Activated T-cell treated with anti-CD3 and anti-CD28 coated beads, Interleukin-2, amount 50 U/mL, for 1 hour (primary cell): ENCODE measurements around the gene ADNP2.

Source experiments
- DNase-seq: peaks from one replicate; pipeline ENCODE4 v3.0.0-alpha.2; 2020

Gene ADNP2, protein sequence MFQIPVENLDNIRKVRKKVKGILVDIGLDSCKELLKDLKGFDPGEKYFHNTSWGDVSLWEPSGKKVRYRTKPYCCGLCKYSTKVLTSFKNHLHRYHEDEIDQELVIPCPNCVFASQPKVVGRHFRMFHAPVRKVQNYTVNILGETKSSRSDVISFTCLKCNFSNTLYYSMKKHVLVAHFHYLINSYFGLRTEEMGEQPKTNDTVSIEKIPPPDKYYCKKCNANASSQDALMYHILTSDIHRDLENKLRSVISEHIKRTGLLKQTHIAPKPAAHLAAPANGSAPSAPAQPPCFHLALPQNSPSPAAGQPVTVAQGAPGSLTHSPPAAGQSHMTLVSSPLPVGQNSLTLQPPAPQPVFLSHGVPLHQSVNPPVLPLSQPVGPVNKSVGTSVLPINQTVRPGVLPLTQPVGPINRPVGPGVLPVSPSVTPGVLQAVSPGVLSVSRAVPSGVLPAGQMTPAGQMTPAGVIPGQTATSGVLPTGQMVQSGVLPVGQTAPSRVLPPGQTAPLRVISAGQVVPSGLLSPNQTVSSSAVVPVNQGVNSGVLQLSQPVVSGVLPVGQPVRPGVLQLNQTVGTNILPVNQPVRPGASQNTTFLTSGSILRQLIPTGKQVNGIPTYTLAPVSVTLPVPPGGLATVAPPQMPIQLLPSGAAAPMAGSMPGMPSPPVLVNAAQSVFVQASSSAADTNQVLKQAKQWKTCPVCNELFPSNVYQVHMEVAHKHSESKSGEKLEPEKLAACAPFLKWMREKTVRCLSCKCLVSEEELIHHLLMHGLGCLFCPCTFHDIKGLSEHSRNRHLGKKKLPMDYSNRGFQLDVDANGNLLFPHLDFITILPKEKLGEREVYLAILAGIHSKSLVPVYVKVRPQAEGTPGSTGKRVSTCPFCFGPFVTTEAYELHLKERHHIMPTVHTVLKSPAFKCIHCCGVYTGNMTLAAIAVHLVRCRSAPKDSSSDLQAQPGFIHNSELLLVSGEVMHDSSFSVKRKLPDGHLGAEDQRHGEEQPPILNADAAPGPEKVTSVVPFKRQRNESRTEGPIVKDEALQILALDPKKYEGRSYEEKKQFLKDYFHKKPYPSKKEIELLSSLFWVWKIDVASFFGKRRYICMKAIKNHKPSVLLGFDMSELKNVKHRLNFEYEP

DNA sequence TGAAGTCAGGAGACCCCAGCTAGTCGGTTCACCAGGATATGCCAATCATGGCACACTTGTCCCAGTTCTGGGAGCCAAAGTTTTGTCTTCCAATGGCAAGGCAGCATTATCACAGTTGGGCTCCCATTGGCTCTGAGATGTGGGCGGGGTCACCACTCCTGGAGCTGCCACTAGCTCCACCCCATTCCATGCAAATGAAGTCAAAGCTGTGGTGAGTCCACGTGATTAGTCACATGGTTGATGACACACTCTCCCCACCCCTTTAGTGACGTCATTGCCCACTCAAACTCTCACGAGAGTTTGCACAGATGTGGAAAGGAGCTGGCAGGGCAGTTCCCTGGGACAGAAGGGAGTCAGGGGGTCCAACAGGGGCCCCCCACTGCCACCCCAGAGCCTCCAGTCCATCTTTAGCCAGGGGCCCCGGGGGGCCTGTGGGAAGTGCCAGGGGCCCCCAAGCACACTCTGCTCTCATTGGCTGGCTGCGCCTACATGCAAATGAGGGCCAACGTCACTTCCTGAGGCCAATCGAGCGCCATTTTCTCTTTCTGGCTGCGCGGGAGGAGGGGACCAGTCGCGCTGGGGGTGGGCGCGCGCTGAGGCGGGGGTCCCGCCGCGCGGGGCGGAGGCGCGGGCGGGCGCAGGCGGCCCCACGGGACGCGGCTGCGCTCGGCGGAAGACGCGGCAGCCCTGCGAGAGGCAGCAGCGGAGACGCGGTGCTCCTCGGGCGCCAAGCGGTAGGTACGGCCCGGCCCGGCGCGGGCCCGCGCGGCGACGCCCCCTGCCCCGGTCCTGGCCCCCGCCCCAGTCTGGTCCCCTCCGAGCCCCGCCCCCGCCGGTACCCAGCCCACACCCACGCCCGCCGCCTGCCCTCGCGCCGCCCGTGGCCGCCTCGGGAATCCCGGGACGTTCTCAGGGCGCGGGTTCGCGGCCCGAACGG is at the start of gene ADNP2:
TSS of gene ADNP2 (plus strand) at position 524 of the 937 bp plus-strand sequence. CDS start 8,281 bp downstream, outside the sequence.
- peak; percentile 85 for DNase-seq

DNA sequence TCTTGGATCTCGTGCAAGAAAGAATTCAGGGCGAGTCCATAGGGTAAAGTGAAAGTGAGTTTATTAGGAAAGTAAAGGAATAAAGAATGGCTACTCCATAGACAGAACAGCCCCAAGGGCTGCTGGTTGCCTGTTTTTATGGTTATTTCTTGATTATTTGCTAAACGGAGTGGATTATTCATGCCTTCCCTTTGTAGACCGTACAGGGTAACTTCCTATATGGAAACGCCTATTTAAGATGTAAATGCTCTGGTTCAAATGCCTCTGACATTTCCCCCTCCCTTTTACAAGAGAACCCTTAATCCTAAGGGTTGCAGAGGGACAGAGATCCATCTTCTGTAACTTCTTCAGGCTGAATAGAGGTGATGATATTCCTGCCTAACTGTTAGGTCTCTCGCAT is 49.1 kb upstream of the ADNP2 start:
- no peak for DNase-seq

DNA sequence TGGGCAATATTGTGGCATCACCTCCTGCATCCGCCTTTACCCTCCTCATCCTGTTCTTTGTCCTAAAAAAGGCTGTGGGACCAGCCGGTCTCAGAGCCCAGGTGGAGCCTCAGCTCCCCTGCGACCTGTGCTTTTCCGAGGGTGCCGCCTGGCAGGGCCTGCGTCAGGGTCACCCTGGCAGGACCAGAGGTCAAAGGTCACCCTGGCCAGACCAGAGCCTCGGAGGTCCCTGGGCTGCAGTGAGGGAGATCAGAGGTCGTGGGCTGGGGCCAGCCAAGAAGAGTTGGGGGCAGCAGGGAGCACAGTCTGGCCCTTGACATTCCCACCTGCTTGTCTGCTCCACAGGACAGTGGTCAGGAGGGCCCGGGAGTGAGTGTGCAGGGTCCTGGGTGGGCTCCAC is 43.4 kb upstream of the ADNP2 start:
- no peak for DNase-seq

DNA sequence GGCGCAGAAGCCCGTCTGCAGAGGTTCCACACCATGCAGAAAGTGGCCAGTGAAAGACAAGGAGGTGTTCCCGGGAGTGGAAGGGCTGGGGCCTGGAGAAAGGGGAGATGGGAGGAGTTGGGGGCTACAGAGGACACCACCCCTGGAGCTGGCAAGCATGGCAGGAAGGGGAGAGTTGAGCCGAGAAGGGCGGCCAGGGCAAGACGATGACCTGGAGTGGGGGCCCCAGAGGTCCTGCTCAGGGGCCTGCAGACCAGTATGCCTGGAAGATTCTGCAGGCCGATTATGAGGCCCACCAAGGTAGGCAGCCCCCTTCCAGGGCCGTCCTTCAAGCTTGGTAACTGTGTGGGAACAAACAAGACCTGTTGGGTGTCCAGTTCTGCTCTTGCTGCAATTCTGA is 41.7 kb upstream of the ADNP2 start:
- DNase-seq, result no peak

DNA sequence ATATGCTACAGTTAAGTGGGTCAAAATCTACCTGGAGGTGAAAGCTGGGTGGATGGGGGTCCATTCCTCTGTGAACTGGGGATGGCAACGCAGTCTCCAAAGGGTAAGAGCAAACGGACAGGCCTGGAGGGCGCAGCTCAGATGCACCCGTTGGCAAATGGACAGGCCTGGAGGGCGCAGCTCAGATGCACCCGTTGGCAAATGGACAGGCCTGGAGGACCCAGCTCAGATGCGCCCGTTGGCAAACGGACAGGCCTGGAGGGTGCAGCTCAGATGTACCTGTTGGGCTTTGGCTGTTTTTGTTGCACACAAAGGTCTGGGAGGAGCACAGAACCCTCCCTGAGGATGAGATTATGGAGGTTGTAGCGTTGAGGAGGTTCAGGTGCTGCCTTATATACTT is 41.2 kb upstream of the ADNP2 start:
- DNase-seq, result no peak

DNA sequence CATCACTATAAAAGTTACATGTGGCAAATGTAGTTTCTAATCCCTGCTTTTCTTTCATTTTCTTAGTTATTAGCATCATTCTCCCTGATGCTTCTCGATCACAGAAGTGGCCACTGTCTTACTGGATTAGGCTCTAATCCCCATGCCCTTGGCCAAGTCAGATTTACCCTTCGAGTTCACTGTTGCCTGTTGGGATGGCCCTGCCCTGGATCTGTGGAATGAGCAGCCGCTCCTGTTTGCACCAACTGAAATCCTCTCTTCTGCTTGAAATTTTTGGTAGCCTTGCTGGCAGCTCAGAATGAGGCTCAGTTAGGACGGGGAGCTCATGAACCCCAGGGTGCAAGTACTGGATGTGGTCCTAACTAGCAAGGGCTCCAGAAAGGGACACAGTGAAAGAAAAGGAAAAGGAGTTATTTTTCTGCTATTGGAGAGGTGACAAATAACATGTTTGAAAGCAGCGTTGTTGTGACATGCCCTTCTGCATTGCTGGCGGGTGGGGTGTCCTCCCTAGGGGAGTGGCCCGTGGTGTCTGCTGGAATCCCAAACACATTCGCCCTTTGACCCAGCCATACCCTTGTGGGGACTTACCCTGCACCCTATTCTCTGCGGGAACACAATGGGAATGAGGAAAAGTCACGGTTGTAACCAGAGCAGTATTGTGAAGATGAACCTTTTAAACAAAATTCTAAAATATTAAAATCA is 40.3 kb upstream of the ADNP2 start:
- no peak for DNase-seq

DNA sequence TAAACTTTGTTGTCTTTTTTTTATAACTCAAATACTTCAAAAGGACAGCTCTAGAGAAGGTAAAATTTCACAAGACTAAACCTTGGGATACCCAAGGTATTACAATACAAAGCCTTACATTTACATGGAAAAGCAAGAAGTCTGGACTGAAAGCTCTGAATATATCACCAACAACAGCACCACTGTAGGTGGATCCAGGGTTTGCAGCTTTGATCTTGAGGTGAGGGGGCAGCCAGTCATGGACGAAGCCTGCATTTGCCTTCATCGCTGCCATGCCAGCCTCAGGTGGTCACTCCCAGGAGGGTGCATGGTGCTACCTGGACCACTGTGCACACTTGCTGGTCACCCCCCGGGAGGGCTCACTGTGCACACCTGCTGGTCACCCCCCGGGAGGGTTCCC is 38.2 kb upstream of the ADNP2 start:
- no peak for DNase-seq

DNA sequence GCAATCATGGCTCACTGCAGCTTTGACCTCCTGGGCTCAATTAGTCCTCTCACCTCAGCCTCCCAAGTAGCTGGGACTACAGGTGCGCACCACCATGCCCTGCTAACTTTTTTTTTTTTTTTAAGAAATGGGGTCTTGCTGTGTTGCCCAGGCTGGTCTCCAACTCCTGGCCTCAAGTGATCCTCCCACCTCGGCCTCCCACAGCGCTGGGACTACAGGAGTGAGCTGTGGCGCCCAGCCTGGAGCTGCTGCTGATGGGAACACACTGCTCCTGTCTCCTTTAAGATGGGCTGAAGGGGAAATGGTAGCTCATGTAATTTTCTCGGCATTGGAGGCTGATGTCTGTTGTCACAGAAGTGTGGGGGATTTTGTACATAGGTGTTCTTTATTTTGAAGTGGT is 34.9 kb upstream of the ADNP2 start:
- DNase-seq, result no peak

DNA sequence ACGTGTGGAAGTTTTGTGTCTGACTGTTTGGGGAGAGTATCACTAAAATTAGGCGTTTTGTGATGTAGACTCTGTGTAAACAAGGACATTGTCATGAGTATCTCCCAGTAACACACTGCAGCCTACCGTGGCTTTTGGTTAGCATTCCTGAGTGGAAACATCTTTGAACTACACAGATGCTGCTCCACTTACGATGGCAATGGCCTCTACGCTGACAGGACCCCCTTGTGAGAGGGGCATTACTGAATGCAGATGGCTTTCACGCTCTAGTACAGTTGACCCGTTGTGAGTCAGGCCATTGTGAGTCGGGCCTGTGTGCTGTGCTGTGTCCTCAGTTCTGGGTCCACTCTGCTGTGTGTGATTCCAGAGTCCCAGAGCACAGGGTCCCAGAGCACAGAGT is 34.4 kb upstream of the ADNP2 start:
- DNase-seq, result no peak

DNA sequence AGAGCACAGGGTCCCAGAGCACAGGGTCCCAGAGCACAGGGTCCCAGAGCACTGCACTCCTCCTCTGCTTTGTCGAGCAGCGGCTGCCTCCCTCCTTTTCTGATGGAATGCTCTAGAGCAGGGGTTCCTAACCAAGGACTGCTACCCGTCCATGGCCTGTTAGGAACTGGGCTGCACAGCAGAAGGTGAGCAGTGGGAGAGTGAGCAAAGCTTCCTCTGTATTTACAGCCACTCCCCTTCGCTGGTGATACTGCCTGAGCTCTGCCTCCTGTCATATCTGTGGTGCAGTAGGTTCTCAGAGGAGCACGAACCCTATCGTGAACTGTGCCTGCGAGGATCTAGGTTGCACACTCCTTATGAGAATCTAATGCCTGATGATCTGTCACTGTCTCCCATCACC is 33.1 kb upstream of the ADNP2 start:
- DNase-seq, result no peak

DNA sequence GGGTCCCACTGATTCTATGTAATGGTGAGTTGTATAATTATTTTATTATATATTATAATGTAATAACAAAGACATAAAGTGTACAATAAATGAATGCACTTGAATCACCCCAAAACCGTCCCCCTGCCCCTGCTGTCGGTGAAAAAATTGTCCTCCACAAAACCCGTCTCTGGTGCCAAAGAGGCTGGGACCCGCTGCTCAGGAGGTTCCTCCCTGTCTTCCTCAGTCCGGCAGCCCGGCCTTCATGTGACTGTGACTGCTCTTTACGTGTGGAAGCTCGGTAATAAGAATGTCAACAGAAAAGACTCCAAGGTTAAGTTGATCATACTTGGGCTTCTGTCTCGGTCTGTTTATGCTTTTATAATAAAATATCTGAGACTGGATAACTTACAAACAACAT is 32.7 kb upstream of the ADNP2 start:
- no peak for DNase-seq

DNA sequence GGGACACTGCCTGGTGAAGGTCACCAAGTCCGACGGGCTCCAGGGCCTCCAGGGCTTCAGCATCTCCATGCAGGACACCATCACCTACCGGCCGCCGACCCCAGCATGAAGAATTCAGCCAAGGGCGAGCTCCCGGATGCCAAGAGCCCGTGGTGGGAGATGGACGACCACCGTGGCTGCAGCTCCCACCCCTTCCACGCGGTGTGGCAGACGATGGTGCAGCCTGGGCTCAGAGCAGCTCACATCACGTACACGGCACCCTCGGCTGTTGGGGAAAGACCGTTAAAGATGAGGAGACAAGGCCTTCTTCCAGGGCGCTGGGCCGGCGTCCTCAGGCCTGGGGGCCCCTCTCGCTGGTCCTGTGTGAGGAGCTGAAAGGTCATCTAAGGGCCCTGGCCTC is 31.2 kb upstream of the ADNP2 start:
- DNase-seq, result no peak

DNA sequence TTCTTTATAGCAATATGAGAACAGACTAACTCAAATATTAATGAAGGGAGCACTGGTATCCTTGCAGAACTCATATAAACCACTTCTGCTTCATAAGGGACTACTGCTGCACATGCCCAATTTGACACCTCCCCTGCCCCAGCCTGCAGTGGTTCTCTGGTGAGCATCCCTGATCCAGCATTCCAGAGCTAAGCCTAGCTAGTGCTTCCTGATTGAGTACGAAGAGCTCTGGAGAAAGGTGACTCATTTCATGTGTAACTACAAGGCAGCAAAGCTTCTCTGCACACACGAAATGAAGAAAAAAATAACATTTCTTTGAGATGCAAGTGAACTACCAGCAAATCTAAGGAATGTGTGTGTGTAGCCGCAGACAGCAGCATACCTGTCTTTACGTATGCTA is 22.8 kb upstream of the ADNP2 start:
- no peak for DNase-seq

DNA sequence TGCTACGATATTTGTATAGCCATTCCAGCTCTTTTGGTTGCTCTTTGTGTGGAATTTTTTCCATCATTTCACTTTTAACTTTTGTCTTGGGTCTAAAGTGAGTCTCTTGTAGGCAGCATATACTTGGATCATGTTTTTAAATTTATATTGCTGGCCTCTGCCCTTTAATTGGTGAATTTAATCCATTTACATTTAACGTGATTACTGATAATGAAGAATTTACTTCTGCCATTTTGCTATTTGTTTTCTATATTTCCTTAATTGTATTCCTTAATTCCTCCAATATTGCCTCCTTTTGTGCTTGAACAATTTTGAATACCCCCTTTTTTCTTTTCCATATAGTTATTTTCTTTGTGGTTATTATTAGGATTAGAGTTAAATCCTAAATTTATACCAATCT is 21.0 kb upstream of the ADNP2 start:
- DNase-seq, result no peak

DNA sequence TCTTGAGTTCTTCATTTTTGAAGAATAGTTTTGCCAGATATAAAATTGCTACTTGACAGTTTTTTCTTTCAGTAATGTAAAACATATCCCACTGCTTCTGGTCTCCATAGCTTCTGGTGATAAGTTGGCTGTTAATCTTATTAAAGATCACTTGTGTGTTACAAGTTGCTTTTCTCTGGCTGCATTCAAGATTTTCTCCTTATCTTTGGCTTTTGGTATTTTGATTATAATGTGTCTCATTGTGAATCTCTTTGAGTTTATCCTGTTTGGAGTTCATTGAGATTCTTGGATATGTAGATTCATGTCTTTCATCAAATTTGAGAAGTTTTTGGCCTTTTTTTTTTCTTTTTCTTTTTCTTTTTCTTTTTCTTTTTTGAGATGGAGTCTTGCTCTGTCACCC is 20.2 kb upstream of the ADNP2 start:
- DNase-seq, result no peak

DNA sequence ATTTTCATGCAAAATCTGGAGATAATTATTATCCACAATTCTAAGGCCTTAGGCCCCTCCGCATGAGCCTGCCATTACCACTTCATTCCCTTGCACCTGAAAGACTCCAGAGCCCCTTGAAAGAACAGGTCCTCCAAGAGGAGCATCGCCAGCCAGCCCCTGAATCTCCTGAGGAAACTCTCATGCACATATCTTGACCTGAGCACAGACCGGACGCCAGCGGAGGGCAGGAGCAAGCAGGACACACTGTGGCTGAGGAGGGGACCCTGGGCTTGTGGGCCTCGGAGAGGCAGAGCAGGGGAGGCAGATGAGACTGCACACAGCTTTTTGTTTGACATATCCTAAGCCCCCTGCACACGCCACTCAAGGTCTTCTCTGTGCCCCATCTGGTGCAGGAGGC is 13.6 kb upstream of the ADNP2 start:
- no peak for DNase-seq

DNA sequence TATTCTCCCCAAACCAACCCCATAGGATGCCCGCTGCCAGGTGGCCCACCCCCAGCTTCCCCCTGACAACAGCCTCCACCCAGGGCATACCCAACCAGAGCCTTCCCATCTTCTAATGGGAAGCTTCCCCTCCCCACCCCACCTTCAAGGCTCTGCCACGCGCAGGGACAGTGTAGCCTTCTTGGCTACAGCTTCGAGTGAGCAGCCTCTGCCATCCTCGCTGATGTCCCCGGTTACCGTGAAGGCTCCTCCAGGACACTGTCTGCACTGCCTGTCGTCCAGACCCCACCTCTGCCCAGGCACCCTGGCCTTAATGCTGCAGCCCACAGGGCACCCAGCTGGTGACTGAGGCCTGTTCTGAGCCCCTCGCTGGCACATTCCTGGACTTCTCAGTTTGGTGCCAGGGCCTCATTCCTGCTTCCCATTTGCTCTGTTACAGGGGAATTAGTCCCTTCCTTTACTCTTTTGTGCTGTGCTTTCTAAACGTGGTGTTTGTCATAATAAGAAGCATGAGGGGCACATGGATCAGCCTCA is 13.0 kb upstream of the ADNP2 start:
- DNase-seq, result no peak

DNA sequence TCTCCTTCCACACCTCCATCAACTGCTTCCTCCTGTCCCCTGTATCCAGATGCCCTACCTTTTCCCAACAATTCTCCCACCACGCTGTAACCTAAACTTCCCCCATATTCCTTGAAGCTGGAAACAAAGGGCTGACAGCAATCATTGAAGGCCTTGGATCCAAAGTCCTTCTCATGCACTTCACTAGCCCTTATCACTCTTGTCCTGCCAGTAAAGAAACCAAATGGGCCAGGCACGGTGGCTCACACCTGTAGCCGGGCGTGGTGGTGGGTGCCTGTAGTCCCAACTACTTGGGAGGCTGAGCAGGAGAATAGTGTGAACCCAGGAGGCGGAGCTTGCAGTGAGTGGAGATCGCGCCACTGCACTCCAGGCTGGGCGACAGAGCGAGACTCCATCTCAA is 11.9 kb upstream of the ADNP2 start:
- no peak for DNase-seq

DNA sequence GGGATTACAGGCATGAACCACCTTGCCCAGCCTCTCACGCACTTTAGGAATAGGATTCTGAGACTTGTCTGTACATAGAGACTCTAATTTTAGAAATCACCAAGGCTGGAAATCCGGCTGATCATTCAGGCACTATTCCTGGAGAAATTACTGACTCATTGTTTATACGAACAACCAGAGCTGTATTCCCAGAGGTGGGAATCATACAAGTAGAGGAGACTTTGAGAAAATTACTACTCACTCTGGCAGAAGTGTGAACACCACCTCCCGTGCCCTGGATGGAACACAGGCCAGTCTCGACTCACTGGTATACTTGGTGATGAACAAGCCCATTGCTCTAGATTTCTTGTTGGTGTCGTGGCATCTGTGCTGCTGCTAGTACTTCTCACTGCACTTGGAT is 5.8 kb upstream of the ADNP2 start:
- no peak for DNase-seq

DNA sequence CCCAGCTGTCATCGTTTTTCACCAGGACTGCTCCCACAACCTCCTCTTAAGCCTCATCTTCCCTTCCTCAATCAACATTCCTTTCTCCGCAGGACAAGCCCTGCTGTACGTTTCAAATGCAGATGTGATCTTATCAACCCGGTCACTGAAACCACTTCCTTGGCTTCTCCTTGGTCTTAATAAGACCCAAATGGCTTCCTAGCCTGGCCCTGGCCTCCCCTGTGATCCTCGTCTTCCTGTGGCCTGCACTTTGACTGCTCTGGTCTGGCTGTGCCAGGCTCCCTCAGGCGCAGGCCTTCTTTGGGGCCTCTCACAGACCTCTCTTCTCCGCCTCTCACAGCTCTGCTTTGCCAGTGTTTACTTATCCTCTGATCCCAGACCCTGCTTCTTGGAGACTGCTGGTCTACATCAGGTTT is 4.7 kb upstream of the ADNP2 start:
- no peak for DNase-seq

DNA sequence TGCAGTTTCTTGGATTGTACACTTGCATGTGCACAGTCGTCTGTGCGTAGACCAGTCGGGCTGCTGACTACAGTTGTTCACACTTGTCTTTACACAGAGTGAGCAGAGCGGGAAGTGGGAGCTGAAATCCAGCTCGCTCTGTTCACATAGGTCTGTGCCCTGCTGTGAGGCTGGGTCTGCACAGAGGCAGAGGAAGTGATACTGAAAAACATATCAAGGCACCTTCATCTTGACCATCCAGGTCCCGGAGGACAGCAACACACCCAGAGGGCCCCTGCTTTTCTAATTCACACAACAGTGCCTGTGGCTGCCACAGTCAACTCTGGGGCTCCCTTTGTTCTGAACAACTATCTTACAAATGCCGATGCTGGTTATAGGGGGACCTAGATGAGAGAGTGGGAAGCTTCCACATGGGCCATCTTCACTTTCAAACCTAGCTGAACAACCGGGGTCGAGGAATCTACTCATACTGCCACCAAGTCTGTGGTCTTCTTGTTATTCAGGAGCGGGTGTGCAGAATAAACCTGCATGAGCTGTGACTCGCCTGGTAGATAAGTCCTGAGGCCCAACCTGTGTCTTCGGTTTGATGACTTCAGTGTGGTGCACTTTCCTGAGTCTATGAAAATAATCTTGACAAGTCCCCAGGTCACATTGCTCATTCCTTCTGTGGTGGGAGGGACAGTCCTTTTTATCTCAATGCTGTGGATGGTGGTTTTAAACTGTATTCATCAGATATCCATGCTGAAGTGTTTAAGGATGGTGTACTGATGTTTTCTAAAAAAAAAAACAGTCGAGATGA is 3.5 kb upstream of the ADNP2 start:
- DNase-seq, result no peak
